ENCODE data around the gene SUPT5H. TPM values are rescaled to one million over a fixed set of nuclear protein-coding genes. Genes with fewer than 3 reads are reported as not detected.
A peak's percentile ranks its signal among the peaks of the same experiment; 100 is the strongest.

Gene SUPT5H
- total and polyA plus RNA-seq, 2 of the 13 experiments (the other 11 are each of a cell fraction or from before 2014, with no cell fraction given) = 48.2 to 51.7 TPM

DNA sequence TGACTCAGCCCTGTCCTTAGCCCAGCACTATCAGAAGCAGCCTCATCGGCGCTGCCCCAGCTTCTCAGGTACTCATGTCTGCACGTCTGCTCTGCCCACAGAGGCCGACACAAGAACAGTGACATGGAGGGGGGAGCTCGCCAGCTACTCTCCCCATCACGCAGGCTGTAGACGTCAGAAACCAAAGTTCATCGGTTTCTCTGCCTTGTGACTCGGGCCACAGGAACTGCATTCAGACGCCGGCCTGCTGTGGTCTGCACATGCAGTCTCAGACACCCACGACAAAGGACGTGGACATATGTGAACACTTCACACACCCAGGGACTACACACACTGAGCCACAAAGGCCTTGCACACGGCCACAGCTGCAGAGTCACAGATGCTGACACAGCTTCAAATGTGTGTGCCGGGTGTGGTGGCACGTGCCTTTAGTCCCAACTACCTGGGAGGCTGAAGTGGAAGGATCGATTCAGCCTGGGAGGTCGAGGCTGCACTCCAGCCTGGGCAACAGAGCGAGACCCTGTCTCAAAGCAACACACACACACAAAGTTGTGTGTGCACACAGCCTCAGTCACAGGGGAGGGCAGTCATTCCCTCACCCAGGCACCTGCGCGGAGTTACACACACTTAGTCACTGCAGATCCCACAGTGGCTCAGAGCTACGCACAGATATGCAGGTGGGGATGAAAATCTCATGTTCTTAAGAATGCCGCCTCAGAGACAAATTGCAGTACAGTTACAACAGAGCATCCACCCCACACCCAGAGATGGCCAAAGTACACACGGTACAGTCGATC lies 43.6 kb upstream of the SUPT5H start (continued):
- peak; percentile 66; the same call in 1 of the 2 replicates for TF ChIP-seq ZNF766 (CRISPR knock-in tag; IDR thresholded peaks at IDR 0.05; ENCODE audit: borderline replicate concordance)
- peak; percentile 95 for TF ChIP-seq SAP130 (CRISPR knock-in tag; IDR thresholded peaks at IDR 0.05; ENCODE audit: low read depth)
- TF ChIP-seq E2F1 (CRISPR knock-in tag; IDR thresholded peaks at IDR 0.05) = no peak
- peak; percentile 63 for TF ChIP-seq YY1 (IDR thresholded peaks at IDR 0.05; ENCODE audit: insufficient read depth, insufficient replicate concordance, low read depth, low read length)
- peak; percentile 73; the same call in 1 of the 2 replicates for TF ChIP-seq ZNF124 (CRISPR knock-in tag; IDR thresholded peaks at IDR 0.05)
- TF ChIP-seq ZNF546 (CRISPR knock-in tag; conservative IDR thresholded peaks at IDR 0.05) = peak; percentile 98
- TF ChIP-seq HIVEP1 (CRISPR knock-in tag; IDR thresholded peaks at IDR 0.05) = peak; percentile 71
- TF ChIP-seq DR1 (CRISPR knock-in tag; IDR thresholded peaks at IDR 0.05) = 0 out of 2 replicates have a peak, but pooled peaks have one; percentile 36
- TF ChIP-seq SIX1 (CRISPR knock-in tag; IDR thresholded peaks at IDR 0.05; ENCODE audit: borderline replicate concordance) = no peak; the same call in 1 of the 2 replicates
- TF ChIP-seq KDM5B (CRISPR knock-in tag; IDR thresholded peaks at IDR 0.05; ENCODE audit: borderline replicate concordance) = peak; percentile 91
- TF ChIP-seq ZNF784 (CRISPR knock-in tag; IDR thresholded peaks at IDR 0.05; ENCODE audit: borderline replicate concordance) = 0 out of 2 replicates have a peak, but pooled peaks have one; percentile 64
- no peak; the same call in 1 of the 2 replicates for TF ChIP-seq RBFOX2 (IDR thresholded peaks at IDR 0.05; ENCODE audit: low read depth, low read length)
- peak; percentile 89 for TF ChIP-seq CREM (IDR thresholded peaks at IDR 0.05)
- no peak for TF ChIP-seq CREM (CRISPR knock-in tag; IDR thresholded peaks at IDR 0.05)
- TF ChIP-seq, protein P1, sequence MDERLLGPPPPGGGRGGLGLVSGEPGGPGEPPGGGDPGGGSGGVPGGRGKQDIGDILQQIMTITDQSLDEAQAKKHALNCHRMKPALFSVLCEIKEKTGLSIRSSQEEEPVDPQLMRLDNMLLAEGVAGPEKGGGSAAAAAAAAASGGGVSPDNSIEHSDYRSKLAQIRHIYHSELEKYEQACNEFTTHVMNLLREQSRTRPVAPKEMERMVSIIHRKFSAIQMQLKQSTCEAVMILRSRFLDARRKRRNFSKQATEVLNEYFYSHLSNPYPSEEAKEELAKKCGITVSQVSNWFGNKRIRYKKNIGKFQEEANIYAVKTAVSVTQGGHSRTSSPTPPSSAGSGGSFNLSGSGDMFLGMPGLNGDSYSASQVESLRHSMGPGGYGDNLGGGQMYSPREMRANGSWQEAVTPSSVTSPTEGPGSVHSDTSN (CRISPR knock-in tag; IDR thresholded peaks at IDR 0.05) = no peak
- TF ChIP-seq SUZ12 (IDR thresholded peaks at IDR 0.05; ENCODE audit: low read depth, low read length) = no peak
- no peak for TF ChIP-seq GPBP1L1 (CRISPR knock-in tag; IDR thresholded peaks at IDR 0.05)
- peak; percentile 82 for TF ChIP-seq ZSCAN29 (CRISPR knock-in tag; conservative IDR thresholded peaks at IDR 0.05)
- TF ChIP-seq HHEX (CRISPR knock-in tag; IDR thresholded peaks at IDR 0.05) = no peak
- TF ChIP-seq KLF9 (CRISPR knock-in tag; IDR thresholded peaks at IDR 0.05; ENCODE audit: low read depth) = no peak
- TF ChIP-seq MLXIP (CRISPR knock-in tag; IDR thresholded peaks at IDR 0.05; ENCODE audit: borderline replicate concordance) = no peak
- no peak for TF ChIP-seq ISX (CRISPR knock-in tag; conservative IDR thresholded peaks at IDR 0.05)
- no peak; the same call in 1 of the 2 replicates for TF ChIP-seq TOPORS (CRISPR knock-in tag; IDR thresholded peaks at IDR 0.05)
- no peak for TF ChIP-seq TCF7 (IDR thresholded peaks at IDR 0.05; ENCODE audit: low read depth)
